GM23248 (cell line): ENCODE measurements around the gene POM121C.
"Not testable (repeated sequence)": the region's sequence is repeated elsewhere in the genome, so short reads cannot be mapped to it uniquely, and the experiment has no call there.

Source experiments
- EZH2 ChIP-seq: fragments of 200-600 bp; sonication (generic); IDR thresholded peaks from 2 replicates; pipeline ENCODE4 v1.6.1; 2018; ENCODE audit warnings: antibody characterized with exemption, mild to moderate bottlenecking; ENCODE audit not compliant: insufficient read depth, poor library complexity, severe bottlenecking
- EZH2phosphoT487 ChIP-seq: fragments of 200-600 bp; sonication (generic); IDR thresholded peaks from 2 replicates; pipeline ENCODE4 v1.6.1; 2018; ENCODE audit warnings: antibody characterized with exemption, moderate library complexity, mild to moderate bottlenecking, low read depth; ENCODE audit not compliant: insufficient read depth

GRCh38 chr7:75423481-75423880 lies 62.6 kb downstream of the POM121C start:
- TF ChIP-seq EZH2, EZH2phosphoT487: not testable (repeated sequence)
